GM19023 (cell line): ENCODE results near the gene C2CD4B.

ENCODE experiments used
- ATAC-seq: cut with Tn5 transposase; IDR thresholded peaks from one replicate; pipeline ENCODE4 v1.9.1; 2021; ENCODE audit warnings: mild to moderate bottlenecking, moderate library complexity; ENCODE audit not compliant: unreplicated experiment

The C2CD4B gene, protein sequence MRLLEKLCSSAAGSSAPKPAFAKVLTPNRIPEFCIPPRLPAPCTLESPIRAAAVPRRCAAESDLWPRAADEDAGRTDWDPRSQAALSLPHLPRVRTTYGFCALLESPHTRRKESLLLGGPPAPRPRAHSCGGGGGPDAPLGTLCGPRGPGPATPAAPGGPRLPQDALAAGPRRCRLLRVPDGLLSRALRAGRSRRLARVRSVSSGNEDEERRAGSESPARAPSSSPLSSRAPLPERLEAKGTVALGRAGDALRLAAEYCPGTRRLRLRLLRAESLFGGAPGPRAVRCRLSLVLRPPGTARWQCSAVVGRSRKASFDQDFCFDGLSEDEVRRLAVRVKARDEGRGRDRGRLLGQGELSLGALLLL

DNA sequence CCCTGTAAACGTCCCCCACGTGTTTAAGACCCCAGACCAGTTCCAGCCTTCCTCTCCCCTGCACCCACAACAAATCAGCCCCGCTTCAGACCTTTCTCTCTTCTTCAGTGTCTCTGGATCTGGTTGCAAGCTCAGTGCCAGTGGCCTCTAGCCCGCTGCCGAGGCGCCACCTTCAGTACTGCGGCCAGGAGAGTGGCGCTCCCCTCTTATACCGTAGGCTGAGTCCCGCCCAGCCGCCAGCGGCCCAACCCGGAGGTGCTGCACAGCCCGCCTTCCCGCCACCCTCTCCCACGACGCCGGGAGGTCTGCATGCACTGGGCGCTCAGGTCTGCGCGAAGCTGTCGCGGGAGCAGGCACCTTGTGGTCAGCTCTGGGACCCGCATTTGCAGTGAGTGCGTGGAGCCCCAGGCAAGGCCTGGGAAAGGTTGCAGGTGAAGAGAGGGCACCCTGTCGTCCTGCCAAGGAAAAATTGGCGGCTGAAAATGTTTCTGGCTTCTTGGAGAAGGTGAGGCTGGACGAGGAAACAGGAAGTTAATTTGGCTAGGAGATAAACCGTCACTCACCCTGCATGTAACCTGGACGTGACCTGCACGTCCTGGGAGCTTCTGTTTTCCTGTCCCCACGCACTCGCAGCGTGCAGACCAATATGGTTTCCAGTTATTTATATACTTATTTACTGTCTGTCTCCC lies at the start of gene C2CD4B:
TSS of gene C2CD4B (minus strand) at position 182 of the 689 bp plus-strand sequence. CDS start 301 bp downstream, outside the sequence.
- ATAC-seq, result no peak

DNA sequence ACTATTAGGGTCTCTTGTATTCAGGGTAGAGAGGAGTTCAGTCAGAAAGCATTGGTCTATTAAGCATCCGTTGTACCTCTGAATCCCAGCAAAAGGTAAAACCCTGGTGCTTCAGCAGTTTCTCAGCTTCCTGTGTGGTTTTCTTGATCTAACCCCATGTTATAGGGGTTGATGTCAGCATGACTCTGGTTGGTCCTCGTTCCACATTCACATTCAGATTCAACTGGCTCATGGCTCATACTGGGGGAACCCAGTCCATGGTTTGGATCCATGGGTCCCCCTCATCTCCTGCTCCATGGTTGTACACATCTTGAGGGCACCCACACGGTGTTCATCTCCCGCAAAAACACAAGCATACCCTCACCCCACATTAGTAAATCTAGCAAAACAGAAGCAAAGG lies 47.7 kb upstream of the C2CD4B start:
- ATAC-seq, result no peak

DNA sequence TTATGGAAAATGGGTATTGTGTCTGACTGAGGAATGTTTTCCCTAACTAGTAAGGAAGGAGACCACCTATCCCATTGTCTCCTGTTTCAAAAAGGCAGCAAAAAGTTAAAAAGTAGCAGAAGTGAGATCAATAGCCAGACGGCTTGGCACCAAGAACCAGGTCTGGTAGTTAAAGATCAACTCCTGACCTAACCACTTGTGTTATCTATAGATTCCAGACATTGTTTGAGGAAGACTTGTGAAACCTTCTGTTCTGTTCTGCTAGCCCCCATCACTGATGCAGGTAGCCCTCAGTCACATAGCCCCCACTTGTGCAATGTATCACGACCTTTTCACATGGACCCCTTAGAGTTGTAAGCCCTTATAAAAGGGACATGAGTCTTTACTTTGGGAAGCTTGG lies 46.3 kb upstream of the C2CD4B start:
- ATAC-seq, result no peak

DNA sequence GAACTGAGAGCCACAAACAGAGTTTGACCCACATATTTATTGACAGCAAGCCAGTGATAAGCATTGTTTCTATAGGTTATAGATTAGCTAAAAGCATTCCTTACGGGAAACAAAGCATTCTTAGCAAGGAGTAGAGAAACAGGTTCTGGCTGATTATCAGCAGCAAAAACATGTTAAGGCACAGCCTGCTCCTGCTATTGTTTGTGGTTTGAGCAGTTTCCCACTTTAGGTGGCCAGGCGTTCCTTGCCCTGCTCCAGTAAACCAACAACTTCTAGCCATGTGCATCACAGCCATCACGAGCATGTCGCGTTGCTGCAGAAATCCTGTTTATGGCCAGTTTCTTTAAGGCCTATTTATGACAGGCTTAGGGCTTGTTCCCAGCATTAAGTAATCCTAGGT lies 44.7 kb upstream of the C2CD4B start:
- no peak for ATAC-seq

DNA sequence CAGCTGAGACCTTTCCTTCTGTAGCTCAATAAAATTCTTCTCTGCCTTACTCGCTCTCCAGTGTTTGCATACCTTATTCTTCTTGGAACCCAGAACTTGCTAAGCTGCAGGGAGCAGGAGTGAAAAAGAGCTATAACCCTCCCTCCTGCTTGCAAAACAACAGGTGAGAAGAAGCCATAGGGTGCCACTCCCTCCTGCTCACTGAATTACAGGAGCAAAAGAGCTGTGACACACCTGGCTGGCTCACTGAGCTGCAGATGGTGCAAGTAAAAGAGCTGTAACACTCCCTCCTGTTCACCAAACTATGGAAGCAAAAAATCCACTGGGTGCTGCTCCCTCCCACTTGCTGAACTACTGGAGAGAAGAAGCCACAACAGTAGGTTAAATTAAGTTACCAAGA lies 44.2 kb upstream of the C2CD4B start:
- ATAC-seq, result no peak

DNA sequence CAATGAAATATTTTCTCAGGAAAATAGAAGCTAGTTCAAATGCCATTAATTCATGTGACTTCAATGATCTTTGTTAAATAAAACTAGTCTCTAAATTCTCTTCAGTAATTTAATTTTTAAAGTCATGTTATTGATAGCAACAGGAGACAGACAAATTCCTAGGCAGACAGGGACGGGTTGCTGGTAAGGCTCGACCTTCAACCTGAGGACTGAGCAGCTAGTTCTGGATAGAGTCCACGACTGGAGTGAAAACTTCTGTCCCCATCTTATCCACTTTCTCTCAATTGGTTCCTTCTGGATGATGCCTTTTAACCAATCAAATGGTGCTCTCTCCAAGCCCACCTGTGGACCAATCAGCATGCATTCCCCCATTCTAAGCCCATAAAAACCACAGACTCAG lies 43.8 kb upstream of the C2CD4B start:
- no peak for ATAC-seq

DNA sequence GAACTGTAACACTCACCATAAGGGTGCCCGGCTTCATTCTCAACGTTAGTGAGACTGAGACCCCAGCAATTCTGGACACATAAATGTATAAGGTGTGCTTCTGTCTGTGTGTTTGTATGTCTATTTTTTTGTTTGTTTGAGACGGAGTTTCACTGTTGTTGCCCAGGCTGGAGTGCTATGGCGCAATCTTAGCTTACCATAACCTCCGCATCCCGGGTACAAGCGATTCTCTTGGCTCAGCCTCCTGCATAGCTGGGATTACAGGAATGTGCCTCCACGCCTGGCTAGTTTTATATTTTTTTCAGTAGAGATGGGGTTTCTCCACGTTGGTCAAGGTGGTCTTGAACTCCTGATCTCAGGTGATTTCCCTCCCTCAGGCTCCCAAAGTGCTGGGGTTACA lies 43.3 kb upstream of the C2CD4B start:
- ATAC-seq, result no peak

DNA sequence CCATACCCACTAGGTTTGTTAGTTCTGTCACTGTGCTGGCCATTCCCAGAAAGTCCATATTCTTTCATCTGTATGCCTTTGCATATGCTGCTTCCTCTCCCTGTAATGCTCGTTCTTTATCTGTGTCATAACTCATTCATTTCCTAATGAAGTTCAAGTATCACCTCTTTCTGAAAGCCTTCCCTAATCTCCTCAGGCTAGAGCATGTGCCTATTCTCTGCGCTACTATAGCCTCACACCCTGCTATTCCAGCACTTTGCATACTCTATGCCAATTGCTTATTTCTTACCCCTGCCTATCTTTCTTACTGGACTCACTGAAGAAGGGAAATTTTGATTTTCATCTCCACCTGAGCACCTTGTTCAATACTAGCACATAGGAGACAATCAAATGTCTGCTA lies 25.6 kb upstream of the C2CD4B start:
- ATAC-seq, result no peak

DNA sequence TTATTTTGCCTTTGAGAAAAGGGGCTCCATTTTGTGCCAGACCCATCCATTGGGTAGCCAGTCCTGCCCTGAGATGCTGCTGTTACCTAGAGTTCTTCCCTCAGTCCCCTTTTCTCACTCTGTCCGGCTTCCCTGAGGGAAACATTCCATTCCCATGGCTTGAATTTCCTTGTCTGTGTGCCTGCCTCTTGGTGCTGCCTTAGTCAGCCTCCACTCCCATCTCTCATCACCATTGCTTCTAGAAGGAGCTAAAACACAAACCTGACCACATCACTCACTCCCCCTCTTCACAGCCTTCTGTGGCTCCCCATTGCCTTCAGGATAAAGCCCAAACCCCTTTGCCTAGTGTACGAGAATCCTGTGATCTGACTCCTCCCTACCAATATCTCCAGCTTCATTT lies 25.2 kb upstream of the C2CD4B start:
- no peak for ATAC-seq

DNA sequence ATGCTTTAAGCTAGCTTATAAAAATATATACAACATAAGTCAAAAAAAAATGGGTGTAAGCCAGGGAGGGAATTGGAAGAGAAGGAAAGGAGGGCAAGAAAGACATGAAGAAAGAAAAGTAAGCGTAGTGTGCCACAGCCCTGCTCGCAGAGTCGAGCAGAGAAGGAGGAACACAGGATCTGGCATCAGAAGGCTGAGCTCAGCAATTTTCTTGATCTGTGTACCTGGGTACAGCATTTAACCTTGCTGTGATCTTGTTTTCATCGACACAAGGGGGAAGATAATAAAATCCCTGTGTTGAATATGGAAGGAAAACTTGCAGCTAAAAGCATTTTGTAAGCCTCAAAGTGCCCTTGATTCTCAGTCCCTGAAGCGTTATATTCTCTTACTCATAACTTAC lies 23.7 kb upstream of the C2CD4B start:
- ATAC-seq, result no peak

DNA sequence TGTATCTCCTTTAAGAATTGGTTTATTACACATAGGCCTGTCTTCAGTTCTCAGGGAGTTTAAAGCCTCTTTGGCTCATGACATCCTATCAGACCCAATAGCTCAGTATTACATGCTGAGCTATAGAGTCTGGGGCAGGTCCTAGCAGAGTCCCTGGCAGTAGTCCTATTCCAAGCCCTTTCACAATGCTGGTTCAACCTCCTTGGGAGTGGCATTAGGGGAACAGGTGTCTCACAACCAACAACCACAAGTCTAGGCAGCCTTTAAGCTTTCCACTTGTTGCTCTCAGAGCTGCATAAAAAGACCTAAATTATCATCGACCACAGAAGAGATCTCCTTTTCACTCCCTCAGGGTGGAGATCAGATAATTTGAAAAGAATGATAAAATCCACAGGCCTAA lies 22.8 kb upstream of the C2CD4B start:
- ATAC-seq, result no peak

DNA sequence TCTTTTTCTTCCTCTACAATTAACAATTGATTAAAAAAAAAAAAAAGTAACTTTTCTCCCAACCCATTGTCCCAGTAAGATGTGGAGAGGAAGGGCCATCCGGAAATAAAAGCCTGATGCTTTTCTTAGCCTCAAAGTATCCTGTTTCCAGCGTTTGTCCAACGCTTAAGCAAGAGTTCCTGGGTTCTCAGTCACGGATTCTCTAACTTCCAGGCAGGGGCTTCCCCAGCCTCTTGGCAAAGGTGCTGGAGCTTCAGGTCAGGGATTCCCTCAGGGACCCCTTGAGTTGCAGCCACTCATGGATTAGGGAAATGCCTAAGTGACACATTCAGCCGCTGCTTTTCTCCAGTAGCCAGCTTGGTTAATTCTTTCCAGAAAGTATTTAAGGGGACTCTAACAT lies 22.3 kb upstream of the C2CD4B start:
- ATAC-seq, result no peak

DNA sequence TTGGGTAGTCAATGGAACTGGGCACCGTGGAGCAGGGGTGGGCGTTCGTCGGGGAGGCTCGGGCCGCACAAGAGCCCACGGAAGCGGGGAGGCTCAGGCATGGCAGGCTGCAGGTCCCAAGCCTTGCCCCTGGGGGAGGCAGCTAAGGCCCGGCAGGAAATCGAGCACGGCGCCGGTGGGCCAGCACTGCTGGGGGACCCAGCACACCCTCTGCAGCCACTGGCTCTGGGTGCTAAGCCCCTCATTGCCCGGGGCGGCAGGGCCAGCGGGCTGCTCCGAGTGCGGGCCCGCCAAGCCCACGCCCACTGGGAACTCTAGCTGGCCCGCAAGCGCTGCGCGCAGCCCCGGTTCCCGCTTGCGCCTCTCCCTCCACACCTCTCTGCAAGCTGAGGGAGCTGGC lies 21.5 kb upstream of the C2CD4B start:
- no peak for ATAC-seq

DNA sequence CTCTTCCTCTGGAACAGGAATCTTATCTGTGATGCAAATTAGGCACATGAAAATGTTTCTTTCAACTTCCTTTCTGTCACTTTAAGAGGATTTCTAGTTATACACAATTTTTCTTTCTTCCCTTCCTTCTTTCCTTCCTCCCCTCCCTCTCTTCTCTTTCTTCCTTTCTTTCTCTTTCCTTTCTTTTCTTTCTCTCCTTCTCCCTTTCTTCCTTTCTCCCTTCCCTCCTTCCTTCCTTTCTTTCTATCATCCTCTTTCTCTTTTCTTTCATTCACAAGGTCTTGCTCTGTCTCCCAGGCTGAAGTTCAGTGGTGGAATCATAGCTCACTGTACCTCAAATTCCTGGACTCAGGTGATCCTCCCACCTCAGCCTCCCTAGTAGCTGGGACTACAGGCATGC lies 18.0 kb upstream of the C2CD4B start:
- ATAC-seq, result no peak

DNA sequence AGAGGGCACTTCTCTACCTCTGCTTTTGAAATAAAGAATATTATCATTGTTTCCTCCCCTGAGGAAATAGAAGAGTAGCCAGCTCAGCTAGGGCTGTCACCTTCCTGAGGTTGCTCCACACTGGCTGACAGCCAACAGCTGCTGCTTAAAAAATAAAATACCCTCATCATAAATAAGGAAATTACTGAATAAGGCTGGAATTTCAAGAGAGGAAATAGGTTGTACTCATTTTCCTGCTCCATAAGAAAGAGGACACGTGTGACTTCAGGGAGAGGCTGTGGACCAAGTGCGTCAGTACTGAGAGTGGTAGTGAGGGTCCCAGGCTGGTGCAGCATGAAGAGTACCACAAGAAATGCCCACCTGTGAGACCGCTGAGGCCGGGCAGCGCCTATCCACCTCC lies 8.1 kb upstream of the C2CD4B start:
- no peak for ATAC-seq

DNA sequence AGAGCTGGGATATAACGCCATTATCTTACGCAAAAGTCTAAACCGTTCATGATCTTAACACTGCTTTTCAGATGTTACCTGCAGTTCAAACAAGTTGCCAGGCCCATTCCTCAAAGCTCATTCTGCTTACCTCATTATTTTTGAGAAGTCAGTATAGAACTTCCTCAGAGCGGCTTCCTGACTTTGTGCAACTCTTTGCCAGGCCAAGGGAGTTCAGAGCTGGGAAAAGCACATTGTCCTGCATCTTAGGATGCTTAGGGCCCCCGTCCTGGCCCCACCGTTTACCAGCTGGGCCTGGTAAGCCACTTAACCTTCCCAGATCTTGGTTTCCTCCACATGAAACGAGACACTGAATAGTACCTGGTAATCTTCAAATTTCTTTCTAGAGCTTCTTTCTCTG lies 6.8 kb upstream of the C2CD4B start:
- ATAC-seq, result no peak

DNA sequence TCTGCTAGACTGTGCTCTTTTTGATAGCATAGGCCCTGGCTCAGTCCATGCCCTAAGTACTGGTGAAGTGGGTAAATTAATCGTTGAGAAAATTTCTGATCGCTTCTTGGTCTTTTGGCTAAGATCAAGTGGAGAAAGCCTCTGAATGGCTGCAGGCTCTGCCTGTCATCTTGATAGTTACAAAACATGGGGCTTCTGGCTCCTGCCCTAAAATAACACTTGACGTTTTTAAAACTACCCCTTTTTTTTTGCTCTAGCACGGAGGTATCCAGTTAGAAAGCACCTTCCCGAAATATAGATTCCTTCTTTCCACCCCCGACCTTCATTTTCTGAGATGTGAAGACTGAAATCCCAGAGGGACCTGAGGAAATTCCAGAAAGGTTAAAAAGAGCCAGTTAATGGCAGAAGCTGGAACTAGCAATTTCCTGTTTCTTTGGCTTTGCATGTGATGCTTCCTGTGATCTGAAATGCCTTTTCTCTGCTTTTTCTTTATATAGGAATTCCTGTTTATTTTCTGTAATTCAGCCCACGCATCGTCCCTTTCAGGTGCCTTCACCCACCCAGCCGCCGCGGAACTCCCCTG lies 799 bp upstream of the C2CD4B start:
- ATAC-seq, result no peak

DNA sequence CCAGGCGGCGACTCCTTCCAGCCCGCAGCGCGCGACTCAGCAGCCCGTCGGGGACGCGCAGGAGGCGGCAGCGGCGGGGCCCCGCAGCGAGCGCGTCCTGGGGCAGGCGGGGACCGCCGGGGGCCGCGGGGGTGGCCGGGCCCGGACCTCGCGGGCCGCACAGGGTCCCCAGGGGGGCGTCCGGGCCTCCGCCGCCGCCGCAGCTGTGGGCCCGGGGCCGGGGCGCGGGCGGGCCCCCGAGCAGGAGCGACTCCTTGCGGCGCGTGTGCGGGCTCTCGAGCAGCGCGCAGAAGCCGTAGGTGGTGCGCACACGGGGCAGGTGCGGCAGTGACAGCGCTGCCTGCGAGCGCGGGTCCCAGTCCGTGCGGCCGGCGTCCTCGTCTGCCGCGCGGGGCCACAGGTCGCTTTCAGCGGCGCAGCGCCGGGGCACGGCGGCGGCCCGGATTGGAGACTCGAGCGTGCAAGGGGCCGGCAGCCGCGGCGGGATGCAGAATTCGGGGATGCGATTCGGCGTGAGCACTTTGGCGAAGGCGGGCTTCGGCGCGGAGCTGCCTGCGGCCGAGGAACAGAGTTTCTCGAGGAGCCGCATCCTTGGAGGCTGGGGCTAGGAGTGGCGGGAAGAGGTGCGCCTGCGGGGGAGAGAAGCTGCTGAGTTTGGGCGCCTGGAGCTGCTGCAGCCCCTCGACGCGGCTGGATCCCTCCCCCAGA lies 535 bp downstream of the C2CD4B start:
- no peak for ATAC-seq

DNA sequence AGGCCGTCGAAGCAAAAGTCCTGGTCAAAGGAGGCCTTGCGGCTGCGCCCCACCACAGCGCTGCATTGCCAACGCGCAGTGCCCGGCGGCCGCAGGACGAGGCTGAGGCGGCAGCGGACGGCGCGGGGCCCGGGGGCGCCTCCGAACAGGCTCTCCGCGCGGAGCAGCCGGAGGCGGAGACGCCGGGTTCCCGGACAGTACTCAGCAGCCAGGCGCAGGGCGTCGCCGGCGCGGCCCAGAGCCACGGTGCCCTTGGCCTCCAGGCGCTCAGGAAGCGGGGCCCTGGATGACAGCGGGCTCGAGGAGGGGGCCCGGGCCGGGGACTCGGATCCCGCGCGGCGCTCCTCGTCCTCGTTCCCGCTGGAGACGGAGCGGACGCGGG lies 1.1 kb downstream of the C2CD4B start:
- ATAC-seq, result no peak

DNA sequence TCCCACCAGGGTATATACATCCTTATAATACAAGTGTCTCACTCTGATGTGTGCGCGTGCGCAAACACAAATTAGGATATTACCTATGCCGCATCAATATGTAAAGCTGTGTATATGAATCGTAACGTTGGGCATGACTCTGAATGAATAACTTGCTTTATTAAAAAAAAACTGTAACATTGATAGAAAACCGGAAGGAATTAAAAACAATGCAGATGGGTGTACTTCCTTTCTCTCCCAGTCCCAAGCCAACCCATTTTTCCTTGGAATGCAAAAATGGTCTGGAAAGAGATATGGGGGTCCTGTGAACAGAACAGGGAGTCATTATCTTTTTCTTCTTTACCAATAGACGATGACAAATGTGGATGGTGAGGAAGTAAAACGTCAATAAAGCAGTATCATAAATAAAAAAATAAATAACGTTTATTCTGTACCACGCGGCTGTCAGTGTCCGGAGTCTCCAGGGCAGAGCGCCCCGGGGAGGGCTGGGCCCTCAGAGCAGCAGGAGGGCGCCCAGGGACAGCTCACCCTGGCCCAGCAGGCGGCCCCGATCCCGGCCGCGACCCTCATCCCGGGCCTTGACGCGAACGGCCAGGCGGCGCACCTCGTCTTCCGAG lies 1.6 kb downstream of the C2CD4B start:
- ATAC-seq, result no peak

DNA sequence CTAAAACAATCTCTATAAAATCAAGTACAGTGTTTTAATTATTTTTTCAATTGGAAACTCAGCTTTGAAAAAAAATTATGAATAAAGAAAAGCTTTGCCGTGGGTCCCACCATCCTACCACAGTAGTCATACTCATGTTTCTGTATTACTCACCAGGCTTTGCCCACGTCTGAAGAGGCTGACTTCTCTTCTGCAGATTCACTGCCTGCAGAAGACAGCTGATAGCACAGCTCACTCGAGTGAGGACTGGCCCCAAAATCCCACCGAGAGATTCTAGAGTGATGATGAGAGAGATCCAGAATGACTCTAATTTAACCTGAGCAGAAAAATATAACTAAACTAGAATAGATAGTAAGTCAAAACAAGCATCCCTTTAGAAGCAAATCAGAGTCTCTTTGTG lies 11.9 kb downstream of the C2CD4B start:
- ATAC-seq, result no peak
